HepG2 (cell line): ENCODE data around the gene AGTRAP. TPM values are rescaled to one million over a fixed set of nuclear protein-coding genes. Genes with fewer than 3 reads are reported as not detected.

Source experiments
- ATAC-seq: fragments of 200-7000 bp; cut with Tn5 transposase; 3 replicates; pipeline ENCODE4 v1.9.1; 2020; ENCODE audit warnings: mild to moderate bottlenecking, moderate library complexity
- BruUV-seq: library from RNA; stranded (reverse); fragments of 400-500 nt; replicated peaks from 2 replicates; lab custom pipeline; 2021; lab: Mats Ljungman, UMichigan
- CTCF ChIA-PET: fragments of 300-600 bp; formaldehyde crosslinking; extraction: SDS; loops from one replicate; lab custom pipeline; 2021; ENCODE audit warnings: low total read pairs, inconsistent platforms, low intra/inter-chr PET ratio; lab: Yijun Ruan, JAX
- POLR2A ChIA-PET: fragments of 350-600 bp; sonication (Branson Sonifier 250); formaldehyde crosslinking; loops from one replicate; lab custom pipeline; 2020; ENCODE audit warnings: antibody characterized with exemption, inconsistent platforms; lab: Yijun Ruan, JAX
- DNase-seq: peaks from one replicate; pipeline ENCODE4 v3.0.0-alpha.2; 2015; ENCODE audit warnings: low spot score
- FAIRE-seq: peaks from 3 replicates; lab custom pipeline; 2011; peaks lifted over from hg19 to GRCh38; lab: Jason Lieb, UNC
- H2AFZ ChIP-seq: one replicate; pipeline ENCODE4 v1.6.1; 2011; ENCODE audit warnings: low read length, inconsistent platforms
- H3K27ac ChIP-seq: fragments of 300-600 bp; 3 replicates; pipeline ENCODE4 v1.8.0; 2011; ENCODE audit warnings: mixed run types, mild to moderate bottlenecking, mixed read lengths, low read length, inconsistent platforms; ENCODE audit not compliant: insufficient read depth; ENCODE audit errors: extremely low read length
- H3K27me3 ChIP-seq, 2 experiments: fragments of 200-600 bp in 1 of 2; 2 replicates in 1 of 2; 3 replicates in 1 of 2; pipeline versions ENCODE4 v1.6.0 to v1.8.0; 2011; ENCODE audit warnings: low read length in 2 of 2, mild to moderate bottlenecking in 2 of 2, moderate library complexity in 2 of 2, inconsistent platforms in 1 of 2; ENCODE audit not compliant: insufficient read depth in 2 of 2, control insufficient read depth in 1 of 2
- H3K36me3 ChIP-seq, 2 experiments: fragments of 200-600 bp in 1 of 2; replicated peaks in 1 of 2; 2 replicates in 1 of 2; 3 replicates in 1 of 2; pipeline versions ENCODE4 v1.5.1 to v1.8.0; 2011; ENCODE audit warnings: low read length in 2 of 2, inconsistent platforms in 1 of 2; ENCODE audit not compliant: insufficient read depth in 2 of 2, control insufficient read depth in 1 of 2
- H3K4me1 ChIP-seq: 2 replicates; pipeline ENCODE4 v1.5.1; 2012; ENCODE audit warnings: low read length, inconsistent platforms; ENCODE audit not compliant: insufficient read depth
- H3K4me2 ChIP-seq: 2 replicates; pipeline ENCODE4 v1.6.0; 2011; ENCODE audit warnings: low read depth, low read length, inconsistent platforms
- H3K4me3 ChIP-seq, 3 experiments: fragments of 200-600 bp in 1 of 3; sonication (generic), shearing (Covaris generic) in 1 of 3; replicated peaks in 1 of 3; 2 replicates each; pipeline ENCODE4 v1.5.1; 2011 to 2016; ENCODE audit warnings: low read length in 3 of 3, inconsistent platforms in 2 of 3, low read depth in 2 of 3, mild to moderate bottlenecking in 2 of 3, control low read depth in 1 of 3, mixed read lengths in 1 of 3; ENCODE audit not compliant: insufficient read depth in 1 of 3
- H3K79me2 ChIP-seq: one replicate; pipeline ENCODE4 v1.6.1; 2011; ENCODE audit warnings: low read length, inconsistent platforms; ENCODE audit not compliant: insufficient read depth
- H3K9ac ChIP-seq: 2 replicates; pipeline ENCODE4 v1.6.0; 2011; ENCODE audit warnings: mild to moderate bottlenecking, low read depth, low read length, inconsistent platforms; ENCODE audit not compliant: insufficient read depth
- H3K9me3 ChIP-seq: 2 replicates; pipeline ENCODE4 v1.5.1; 2012; ENCODE audit warnings: mild to moderate bottlenecking, low read length
- H4K20me1 ChIP-seq: 2 replicates; pipeline ENCODE4 v1.6.0; 2011; ENCODE audit warnings: inconsistent platforms, mild to moderate bottlenecking, low read length, moderate library complexity; ENCODE audit not compliant: insufficient read depth
- DMTF1 ChIP-seq: sonication (generic); formaldehyde crosslinking; IDR thresholded peaks from 2 replicates; pipeline ENCODE4 v1.4.0; 2020; ENCODE audit warnings: mild to moderate bottlenecking, missing genetic modification reagents
- ETV6 ChIP-seq: sonication (generic); formaldehyde crosslinking; conservative IDR thresholded peaks from 2 replicates; pipeline ENCODE4 v1.4.0; 2020; ENCODE audit warnings: missing genetic modification reagents
- ZNF740 ChIP-seq: sonication (generic); formaldehyde crosslinking; IDR thresholded peaks from 2 replicates; pipeline ENCODE4 v1.4.0; 2020; ENCODE audit warnings: missing genetic modification reagents
- WGBS: methylation state at CpG from one replicate; pipeline ENCODE4 v1.1.6; 2017; ENCODE audit warnings: low lambda C conversion rate; 5-methylcytosine and 5-hydroxymethylcytosine counted together
- in situ Hi-C: cut with HindIII; loops from 2 replicates; pipeline ENCODE4 v1.10.0; 2017; ENCODE audit warnings: low pct_unique_long_range_greater_than_20kb; ENCODE audit not compliant: extremely low pct_ligation_motif_present
- intact Hi-C: fragments of 100-400 bp; cut with micrococcal nuclease; formaldehyde crosslinking; loops from one replicate; pipeline ENCODE4 v1.10.0; 2022; ENCODE audit not compliant: unreplicated experiment
- polyA plus RNA-seq, 8 experiments: library from polyadenylated mRNA; depleted of rRNA in 3 of 8; stranded (reverse) in 7 of 8; unstranded in 1 of 8; fragments of >200 nt; fragmentation: Illumina TruSeq in 4 of 8; extraction: Trizol in 4 of 8; gene quantifications; 2 replicates each; pipeline versions ENCODE4 v1.2.1 to v1.2.3, GENCODE V29; 2011 to 2016; ENCODE audit warnings: low read depth in 4 of 8, missing spikeins in 1 of 8, mixed read lengths in 1 of 8; ENCODE audit not compliant: insufficient read depth in 1 of 8
- total RNA-seq, 5 experiments: library from RNA; depleted of rRNA; stranded (reverse); fragments of >200 nt; fragmentation: Illumina TruSeq; extraction: Trizol; gene quantifications; 2 replicates each; pipeline ENCODE4 v1.2.3, GENCODE V29; 2016; ENCODE audit warnings: low read depth in 1 of 5

Gene AGTRAP
- total and polyA plus RNA-seq, 2 of the 13 experiments (the other 11 are each of a cell fraction or from before 2014, with no cell fraction given) = 28.3 to 32.0 TPM

- TF ChIP-seq ZNF740 (CRISPR knock-in tag) = no peak
- no peak for TF ChIP-seq ETV6 (CRISPR knock-in tag)
Observed at GRCh38 chr1:11793819-11794218, 57.9 kb downstream of the AGTRAP start (continued).

GRCh38 chr1:11794446-11795237 is 58.7 kb downstream of the AGTRAP start:
- Histone ChIP-seq H3K4me3 (no peak overlapping the region), H2AFZ (no peak overlapping the region), H3K27ac (no peak overlapping the region), H3K4me2 (no peak overlapping the region), H3K4me1 (no peaks in the 10 kb centered on the region), H4K20me1 (no peaks in the 10 kb centered on the region), H3K27me3 (no peaks in the 10 kb centered on the region), H3K9me3 (no peaks in the 10 kb centered on the region), H3K9ac (no peak overlapping the region), H3K36me3 (0 out of 5 replicates have a peak, but pooled peaks cover 5 to 6% of the 10 kb centered on the region in 2 experiments), H3K79me2 (no peaks in the 10 kb centered on the region)
- intact Hi-C loops = no loop called here
- DNase-seq = no peak
- FAIRE-seq = no peak
- no TSS peak for BruUV-seq
- in situ Hi-C loops = no loop called here
- 92% methylated on average over 15 of the region's 19 CpGs for WGBS
- CTCF ChIA-PET = no interaction called here
- POLR2A ChIA-PET = interaction anchor here (1.2 to 1.9 kb wide), 2 partner anchors 10 to 11 kb away, joined by 3 to 6 read pairs; partner anchors contain the start of genes CLCN6 and MTHFR
- no peak for TF ChIP-seq DMTF1
- ATAC-seq = no peak
